ENCODE results near the gene SLC6A20. TPM values are rescaled to one million over a fixed set of nuclear protein-coding genes. Genes with fewer than 3 reads are reported as not detected.

The SLC6A20 gene
- total RNA-seq, 1 donor from 2014 or later = 4.2 TPM

DNA sequence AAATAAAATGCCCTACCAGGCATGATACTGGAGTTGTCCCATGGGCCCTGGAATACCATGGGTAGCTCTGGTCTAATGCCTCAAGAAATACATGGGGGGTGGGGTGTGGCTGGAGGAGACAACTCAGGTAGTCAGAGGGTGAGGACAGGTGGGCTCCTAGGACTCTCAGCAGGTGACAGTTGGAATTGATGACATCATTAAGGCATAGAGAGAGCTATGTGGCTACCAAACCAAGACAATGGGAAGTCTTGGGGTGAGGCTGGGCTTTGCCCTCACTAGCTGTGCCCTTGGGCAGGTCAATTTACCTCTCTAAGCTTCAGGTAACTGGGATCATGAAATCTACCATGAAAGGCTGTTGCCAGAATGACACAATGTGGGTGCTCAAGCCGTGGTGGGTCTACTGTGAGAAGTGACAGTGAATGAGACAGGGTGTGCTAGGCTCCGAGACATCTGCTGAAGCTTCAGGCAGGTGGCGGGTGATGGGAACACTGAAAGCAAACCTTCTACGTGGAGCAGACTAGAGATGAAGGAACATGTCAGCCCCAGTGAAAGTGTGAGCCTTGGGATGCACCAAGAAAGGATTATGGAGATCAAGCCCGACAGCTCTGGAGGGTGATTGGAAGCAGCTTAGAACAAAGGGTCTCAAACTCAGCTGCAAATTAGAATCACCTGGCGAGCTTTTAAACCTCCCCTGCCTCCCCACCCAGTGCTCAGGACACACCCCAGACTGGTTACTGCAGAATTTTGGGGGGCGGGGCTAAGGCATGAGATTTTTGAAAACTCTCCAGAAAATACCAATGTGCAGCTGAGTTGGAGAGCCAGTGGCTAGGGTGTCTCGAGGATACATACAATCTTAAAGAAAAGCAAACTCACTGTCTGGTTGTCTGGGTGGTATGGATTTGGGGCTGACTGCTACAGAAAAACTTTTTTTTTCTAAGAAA is 21.5 kb downstream of the SLC6A20 start:
- Histone ChIP-seq H3K27ac (no peak overlapping the region), H3K4me3 (no peak overlapping the region), H3K27me3 (ENCODE audit: low read depth) (no peaks in the 10 kb centered on the region), H3K4me1 (no peaks in the 10 kb centered on the region), H3K9me3 (no peaks in the 10 kb centered on the region), H3K36me3 (no peaks in the 10 kb centered on the region)
- no peak for ATAC-seq
- intact Hi-C loops (cut with DNase I) = no loop called here
- no peak for DNase-seq
- TF ChIP-seq, protein P1, sequence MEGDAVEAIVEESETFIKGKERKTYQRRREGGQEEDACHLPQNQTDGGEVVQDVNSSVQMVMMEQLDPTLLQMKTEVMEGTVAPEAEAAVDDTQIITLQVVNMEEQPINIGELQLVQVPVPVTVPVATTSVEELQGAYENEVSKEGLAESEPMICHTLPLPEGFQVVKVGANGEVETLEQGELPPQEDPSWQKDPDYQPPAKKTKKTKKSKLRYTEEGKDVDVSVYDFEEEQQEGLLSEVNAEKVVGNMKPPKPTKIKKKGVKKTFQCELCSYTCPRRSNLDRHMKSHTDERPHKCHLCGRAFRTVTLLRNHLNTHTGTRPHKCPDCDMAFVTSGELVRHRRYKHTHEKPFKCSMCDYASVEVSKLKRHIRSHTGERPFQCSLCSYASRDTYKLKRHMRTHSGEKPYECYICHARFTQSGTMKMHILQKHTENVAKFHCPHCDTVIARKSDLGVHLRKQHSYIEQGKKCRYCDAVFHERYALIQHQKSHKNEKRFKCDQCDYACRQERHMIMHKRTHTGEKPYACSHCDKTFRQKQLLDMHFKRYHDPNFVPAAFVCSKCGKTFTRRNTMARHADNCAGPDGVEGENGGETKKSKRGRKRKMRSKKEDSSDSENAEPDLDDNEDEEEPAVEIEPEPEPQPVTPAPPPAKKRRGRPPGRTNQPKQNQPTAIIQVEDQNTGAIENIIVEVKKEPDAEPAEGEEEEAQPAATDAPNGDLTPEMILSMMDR (IDR thresholded peaks at IDR 0.05) = no peak

DNA sequence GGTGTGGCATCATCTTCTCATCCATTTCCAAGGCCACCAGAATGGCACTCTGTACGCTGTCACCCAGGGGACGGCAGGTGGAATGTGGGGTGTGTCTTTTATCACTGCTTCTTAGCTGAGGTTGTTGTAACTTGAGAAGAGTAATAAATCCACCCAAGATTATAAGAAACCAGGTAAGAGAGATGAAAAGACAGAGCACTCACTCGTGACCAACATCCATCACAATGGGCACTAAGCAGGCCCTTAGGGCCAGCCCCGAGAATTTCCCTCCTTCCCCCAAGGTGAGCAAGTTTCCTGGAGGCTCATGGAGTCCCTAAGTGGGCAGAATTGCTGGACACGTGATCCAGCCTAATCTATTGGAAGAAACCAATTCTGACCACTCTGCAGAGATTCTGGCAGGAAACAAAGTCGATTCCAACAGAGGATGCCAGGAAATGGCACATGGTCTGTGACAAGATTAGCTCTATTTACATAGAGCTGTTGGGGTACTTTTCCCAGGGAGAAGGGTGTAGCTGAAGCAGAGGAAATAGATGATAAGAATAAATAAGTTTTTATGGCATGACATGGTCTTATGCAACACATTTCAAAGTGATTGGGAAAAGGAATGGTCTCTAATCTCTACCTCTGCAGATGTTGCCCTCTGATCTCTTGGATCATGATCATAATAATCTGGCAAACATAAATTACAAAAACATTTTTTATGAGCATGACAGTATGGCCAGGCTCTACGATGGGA is 22.5 kb downstream of the SLC6A20 start:
- Histone ChIP-seq H3K9me3 (no peaks in the 10 kb centered on the region), H3K36me3 (no peaks in the 10 kb centered on the region), H3K4me1 (no peaks in the 10 kb centered on the region), H3K27ac (no peak overlapping the region), H3K4me3 (no peak overlapping the region), H3K27me3 (ENCODE audit: low read depth) (no peaks in the 10 kb centered on the region)
- ATAC-seq (no peak), DNase-seq (no peak)
- TF ChIP-seq, protein P1 (IDR thresholded peaks at IDR 0.05) = no peak
- intact Hi-C loops (cut with DNase I) = no loop called here

DNA sequence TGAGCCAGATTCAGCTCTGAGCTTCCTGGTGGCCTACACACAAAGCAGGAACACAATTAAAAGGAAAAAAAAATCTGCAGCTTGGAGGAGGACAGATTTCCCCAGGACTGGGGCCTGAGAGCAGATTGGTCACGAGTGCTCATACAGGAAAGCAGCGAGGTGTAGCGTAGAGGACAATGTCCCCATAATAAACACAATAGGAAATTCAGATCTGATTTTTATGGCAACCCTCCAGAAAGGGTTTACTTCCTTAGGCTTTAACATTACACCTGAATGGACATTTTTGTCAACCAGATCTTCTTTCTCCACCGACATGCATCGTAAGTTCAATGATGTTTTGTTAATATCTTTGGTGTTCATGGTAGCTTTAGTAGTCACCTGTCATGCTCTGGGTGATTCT is 23.3 kb downstream of the SLC6A20 start:
- Histone ChIP-seq H3K36me3 (no peaks in the 10 kb centered on the region), H3K27ac (no peak overlapping the region), H3K9me3 (no peaks in the 10 kb centered on the region), H3K27me3 (ENCODE audit: low read depth) (no peaks in the 10 kb centered on the region), H3K4me3 (no peak overlapping the region), H3K4me1 (no peaks in the 10 kb centered on the region)
- TF ChIP-seq, protein P1 (IDR thresholded peaks at IDR 0.05) = no peak
- intact Hi-C loops (cut with DNase I) = no loop called here
- ATAC-seq (no peak), DNase-seq (no peak)

DNA sequence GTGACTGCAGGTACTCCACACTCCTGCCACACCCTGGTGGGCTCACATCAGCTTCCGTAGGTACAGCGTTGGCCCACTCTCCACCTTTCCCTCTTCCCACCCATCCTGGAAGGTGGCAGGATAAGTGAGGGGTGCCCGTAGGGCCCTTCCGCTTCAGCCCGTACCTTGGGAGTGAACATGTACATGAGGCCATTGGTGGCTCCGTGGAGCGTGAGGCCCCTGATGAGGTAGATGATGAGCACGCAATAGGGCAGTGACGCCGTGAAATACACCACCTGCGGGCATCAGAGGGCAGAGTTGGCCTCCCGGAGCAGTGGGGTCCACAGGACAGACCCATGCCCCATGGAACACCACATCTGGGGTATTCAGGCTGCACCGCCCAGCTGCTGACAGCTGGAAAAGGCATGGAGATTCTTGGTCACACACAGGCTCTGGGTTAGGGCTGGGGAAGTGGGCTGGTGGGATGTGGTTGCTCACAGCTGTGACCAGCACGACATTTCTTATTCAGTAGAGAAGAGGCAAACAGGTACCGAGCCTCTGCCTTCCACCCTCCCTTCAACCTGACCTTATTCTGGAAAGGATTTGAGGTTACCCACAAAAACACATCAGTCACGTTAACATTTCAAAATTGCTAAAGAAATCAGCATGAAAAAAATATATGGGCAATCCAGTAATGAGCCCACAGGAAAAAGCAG is 23.8 kb downstream of the SLC6A20 start:
- Histone ChIP-seq H3K27me3 (ENCODE audit: low read depth) (no peaks in the 10 kb centered on the region), H3K36me3 (no peaks in the 10 kb centered on the region), H3K27ac (no peak overlapping the region), H3K4me1 (no peaks in the 10 kb centered on the region), H3K9me3 (no peaks in the 10 kb centered on the region), H3K4me3 (no peak overlapping the region)
- TF ChIP-seq, protein P1 (IDR thresholded peaks at IDR 0.05) = no peak
- ATAC-seq (no peak), DNase-seq (no peak)
- intact Hi-C loops (cut with DNase I) = no loop called here

DNA sequence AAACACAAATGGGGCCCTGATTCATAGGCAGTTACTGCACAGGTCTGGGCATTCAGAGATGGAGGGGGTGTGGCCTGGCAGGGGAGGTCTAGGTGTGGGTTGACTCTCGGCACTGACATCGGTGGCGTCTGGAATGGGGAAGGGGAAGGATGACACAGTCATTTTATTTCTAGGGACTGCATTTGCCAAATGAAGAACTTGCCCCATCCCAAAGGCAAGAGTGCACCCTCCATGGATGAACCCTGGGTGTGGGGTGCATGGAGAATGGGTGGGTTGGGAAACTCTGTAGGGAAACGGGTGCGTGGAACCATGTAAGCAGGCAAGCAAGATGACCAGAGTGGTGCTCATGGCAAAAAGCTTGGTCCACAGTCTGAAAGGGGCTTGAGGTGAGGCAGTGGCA is 24.5 kb downstream of the SLC6A20 start:
- no peaks in the 10 kb centered on the region for H3K9me3 ChIP-seq
- H3K4me3 ChIP-seq = no peak overlapping the region
- H3K27ac ChIP-seq = no peak overlapping the region
- DNase-seq = no peak
- H3K36me3 ChIP-seq = no peaks in the 10 kb centered on the region
- no peak for ATAC-seq
- TF ChIP-seq, protein P1 (IDR thresholded peaks at IDR 0.05) = no peak
- no peaks in the 10 kb centered on the region for H3K27me3 ChIP-seq (ENCODE audit: low read depth)
- H3K4me1 ChIP-seq = no peaks in the 10 kb centered on the region
- intact Hi-C loops (cut with DNase I) = no loop called here
